KMS-11 (cell line): ENCODE results near the gene TNIP1.

ENCODE experiments used
- H2AFZ ChIP-seq: fragments of 200-600 bp; sonication (generic); 2 replicates; pipeline ENCODE4 v1.6.1; 2016; ENCODE audit warnings: antibody characterized with exemption, mixed run types, low read depth
- H3K27ac ChIP-seq: fragments of 200-600 bp; sonication (generic); 2 replicates; pipeline ENCODE4 v1.6.1; 2016; ENCODE audit warnings: mild to moderate bottlenecking, mixed run types
- H3K27me3 ChIP-seq: fragments of 200-600 bp; sonication (generic); 2 replicates; pipeline ENCODE4 v1.6.1; 2017; ENCODE audit warnings: mild to moderate bottlenecking, low read depth, mixed run types, moderate library complexity; ENCODE audit not compliant: insufficient read depth
- H3K36me3 ChIP-seq: fragments of 200-600 bp; sonication (generic); 2 replicates; pipeline ENCODE4 v1.6.1; 2017; ENCODE audit warnings: mild to moderate bottlenecking, mixed run types; ENCODE audit not compliant: insufficient read depth
- H3K4me1 ChIP-seq: fragments of 200-600 bp; sonication (generic); 2 replicates; pipeline ENCODE4 v1.6.1; 2016; ENCODE audit warnings: mild to moderate bottlenecking, low read depth, mixed run types; ENCODE audit not compliant: poor library complexity, severe bottlenecking
- H3K4me2 ChIP-seq: fragments of 200-600 bp; sonication (generic); 2 replicates; pipeline ENCODE4 v1.7.0; 2016; ENCODE audit warnings: mild to moderate bottlenecking, mixed run types
- H3K4me3 ChIP-seq: fragments of 200-600 bp; sonication (generic); IDR thresholded peaks from 2 replicates; pipeline ENCODE4 v1.6.1; 2017; ENCODE audit warnings: low read depth, low read length, mixed read lengths; ENCODE audit not compliant: insufficient read depth
- H3K79me2 ChIP-seq: fragments of 200-600 bp; sonication (generic); 2 replicates; pipeline ENCODE4 v1.6.1; 2016; ENCODE audit warnings: low read depth, mixed run types; ENCODE audit not compliant: insufficient read depth
- H3K9ac ChIP-seq: fragments of 200-600 bp; sonication (generic); 2 replicates; pipeline ENCODE4 v1.6.1; 2016; ENCODE audit warnings: mild to moderate bottlenecking, mixed run types
- H4K20me1 ChIP-seq: fragments of 200-600 bp; sonication (generic); 2 replicates; pipeline ENCODE4 v1.6.1; 2016; ENCODE audit warnings: mild to moderate bottlenecking, mixed run types; ENCODE audit not compliant: insufficient read depth
- TF ChIP-seq, protein P1 (sequence below): fragments of 200-600 bp; sonication (generic); conservative IDR thresholded peaks from 2 replicates; pipeline ENCODE4 v1.6.1; 2017; ENCODE audit warnings: low read depth, mild to moderate bottlenecking, antibody characterized with exemption, low read length, moderate library complexity, mixed read lengths

TNIP1 gene

GRCh38 chr5:151121665-151122064 is 40.8 kb upstream of the TNIP1 start:
- H3K4me1 ChIP-seq = peaks cover 3% of the 10 kb centered on the region
- no peak overlapping the region for H3K9ac ChIP-seq
- no peaks in the 10 kb centered on the region for H3K27me3 ChIP-seq
- H3K27ac ChIP-seq = no peak overlapping the region
- TF ChIP-seq, protein P1, sequence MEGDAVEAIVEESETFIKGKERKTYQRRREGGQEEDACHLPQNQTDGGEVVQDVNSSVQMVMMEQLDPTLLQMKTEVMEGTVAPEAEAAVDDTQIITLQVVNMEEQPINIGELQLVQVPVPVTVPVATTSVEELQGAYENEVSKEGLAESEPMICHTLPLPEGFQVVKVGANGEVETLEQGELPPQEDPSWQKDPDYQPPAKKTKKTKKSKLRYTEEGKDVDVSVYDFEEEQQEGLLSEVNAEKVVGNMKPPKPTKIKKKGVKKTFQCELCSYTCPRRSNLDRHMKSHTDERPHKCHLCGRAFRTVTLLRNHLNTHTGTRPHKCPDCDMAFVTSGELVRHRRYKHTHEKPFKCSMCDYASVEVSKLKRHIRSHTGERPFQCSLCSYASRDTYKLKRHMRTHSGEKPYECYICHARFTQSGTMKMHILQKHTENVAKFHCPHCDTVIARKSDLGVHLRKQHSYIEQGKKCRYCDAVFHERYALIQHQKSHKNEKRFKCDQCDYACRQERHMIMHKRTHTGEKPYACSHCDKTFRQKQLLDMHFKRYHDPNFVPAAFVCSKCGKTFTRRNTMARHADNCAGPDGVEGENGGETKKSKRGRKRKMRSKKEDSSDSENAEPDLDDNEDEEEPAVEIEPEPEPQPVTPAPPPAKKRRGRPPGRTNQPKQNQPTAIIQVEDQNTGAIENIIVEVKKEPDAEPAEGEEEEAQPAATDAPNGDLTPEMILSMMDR = no peak
- H3K4me3 ChIP-seq = no peak overlapping the region
- H3K4me2 ChIP-seq = no peak overlapping the region
- H2AFZ ChIP-seq = no peak overlapping the region
- no peaks in the 10 kb centered on the region for H3K79me2 ChIP-seq
- H4K20me1 ChIP-seq = no peaks in the 10 kb centered on the region
- 0 out of 2 replicates have a peak, but pooled peaks cover 4% of the 10 kb centered on the region for H3K36me3 ChIP-seq

DNA sequence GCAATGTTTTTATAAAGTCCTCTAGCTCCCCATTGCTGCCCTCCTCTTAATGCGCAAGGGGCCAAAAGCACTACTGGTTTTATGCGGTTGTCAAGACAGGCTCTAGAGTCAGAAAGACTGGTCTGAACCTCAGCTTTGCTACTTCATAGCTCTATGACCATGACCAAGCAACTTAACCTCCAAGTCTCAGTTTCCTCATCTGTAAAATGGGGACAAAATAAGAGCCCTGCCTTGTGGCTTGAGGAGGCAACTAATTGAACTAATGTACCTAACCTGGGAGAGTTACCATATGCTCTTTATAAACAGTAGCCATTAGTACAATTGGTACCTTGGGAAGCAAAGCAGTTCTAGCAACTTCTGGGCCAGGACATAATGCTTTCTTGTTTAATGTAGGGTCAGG is 40.3 kb upstream of the TNIP1 start:
- H3K36me3 ChIP-seq = 0 out of 2 replicates have a peak, but pooled peaks cover 4% of the 10 kb centered on the region
- H3K79me2 ChIP-seq = no peaks in the 10 kb centered on the region
- TF ChIP-seq, protein P1 = no peak
- H3K4me3 ChIP-seq = no peak overlapping the region
- H3K4me2 ChIP-seq = no peak overlapping the region
- H3K4me1 ChIP-seq = no peaks in the 10 kb centered on the region
- H3K27ac ChIP-seq = no peak overlapping the region
- no peak overlapping the region for H3K9ac ChIP-seq
- H3K27me3 ChIP-seq = no peaks in the 10 kb centered on the region
- no peak overlapping the region for H2AFZ ChIP-seq
- no peaks in the 10 kb centered on the region for H4K20me1 ChIP-seq

DNA sequence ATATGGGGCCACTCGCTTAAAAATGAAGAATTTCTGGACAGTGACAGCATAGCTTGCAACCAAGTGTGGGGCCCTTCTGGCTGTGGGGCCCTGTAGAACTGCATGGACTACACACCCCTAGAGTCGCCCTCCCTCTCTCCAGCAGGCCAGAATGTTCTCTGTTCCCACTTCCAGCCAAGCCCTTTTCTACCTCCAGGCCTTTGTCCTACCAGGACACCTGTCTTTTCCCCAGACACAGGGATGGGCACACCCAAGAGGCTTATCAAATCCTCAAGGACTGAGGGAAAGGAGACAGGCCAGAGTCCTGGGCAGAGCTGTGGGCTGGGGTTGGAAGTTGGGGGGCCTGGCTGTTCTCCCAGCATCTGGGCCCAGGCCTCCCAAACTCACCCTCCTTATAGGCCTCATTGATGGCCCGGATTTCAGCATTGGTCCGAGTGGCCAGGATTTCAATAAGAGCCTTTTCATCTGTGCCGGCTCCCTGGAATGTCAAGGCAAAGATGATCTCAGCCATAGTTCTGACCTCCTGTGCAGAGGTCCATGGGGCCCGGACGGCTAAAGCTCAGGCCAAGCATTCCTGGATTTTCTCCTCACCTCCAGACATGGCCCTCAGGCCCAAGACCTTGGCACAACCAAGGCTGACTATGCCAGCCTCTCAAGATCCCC is 38.2 kb upstream of the TNIP1 start:
- H3K36me3 ChIP-seq = 0 out of 2 replicates have a peak, but pooled peaks cover 4% of the 10 kb centered on the region
- no peak overlapping the region for H3K27ac ChIP-seq
- no peak overlapping the region for H3K4me3 ChIP-seq
- no peak overlapping the region for H3K4me2 ChIP-seq
- H2AFZ ChIP-seq = no peak overlapping the region
- no peaks in the 10 kb centered on the region for H4K20me1 ChIP-seq
- TF ChIP-seq, protein P1 = no peak
- H3K79me2 ChIP-seq = no peaks in the 10 kb centered on the region
- H3K27me3 ChIP-seq = no peaks in the 10 kb centered on the region
- peaks cover 3% of the 10 kb centered on the region for H3K4me1 ChIP-seq
- H3K9ac ChIP-seq = no peak overlapping the region

DNA sequence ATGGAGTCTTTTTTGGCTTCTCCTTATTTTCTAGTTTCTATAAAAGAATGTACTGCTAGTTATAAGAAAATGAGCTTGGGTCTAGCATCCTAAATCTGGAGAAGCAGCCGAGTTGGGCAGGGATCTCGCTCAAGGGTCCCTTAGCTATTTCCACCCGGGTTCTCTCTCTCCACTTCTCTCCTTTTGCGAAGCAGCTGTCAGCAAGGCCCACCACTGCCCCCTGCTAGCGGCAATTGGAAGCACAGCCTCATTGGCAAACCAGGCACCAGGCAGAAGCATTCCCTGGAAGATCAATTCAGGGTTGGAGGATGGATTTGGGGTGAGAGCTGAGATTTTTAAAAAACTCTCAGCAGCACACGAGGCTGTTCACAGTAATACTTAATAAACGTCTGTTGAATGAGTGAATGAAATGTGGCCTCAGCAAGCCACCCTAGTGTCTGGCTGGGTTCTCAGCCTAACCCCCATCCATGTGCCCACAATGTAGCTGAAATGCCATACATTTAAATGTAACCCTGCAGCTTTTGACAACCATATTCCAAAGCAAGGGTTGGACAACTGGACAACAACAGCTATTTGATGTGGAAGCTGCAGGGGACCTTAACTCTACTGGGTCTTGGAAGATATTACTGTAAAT is 34.6 kb upstream of the TNIP1 start:
- Histone ChIP-seq H3K27me3 (no peaks in the 10 kb centered on the region), H3K4me3 (no peak overlapping the region), H3K36me3 (no peaks in the 10 kb centered on the region), H3K4me2 (no peak overlapping the region), H3K27ac (no peak overlapping the region), H3K4me1 (peaks cover 3% of the 10 kb centered on the region), H3K9ac (no peak overlapping the region), H3K79me2 (no peaks in the 10 kb centered on the region), H4K20me1 (no peaks in the 10 kb centered on the region), H2AFZ (no peak overlapping the region)
- TF ChIP-seq, protein P1 = peak; percentile 85
